ENCODE measurements around the gene KIF26B. TPM values are rescaled to one million over a fixed set of nuclear protein-coding genes. Genes with fewer than 3 reads are reported as not detected.

The KIF26B gene
- total RNA-seq, 1 experiment from 2014 or later, result 1.2 TPM

DNA sequence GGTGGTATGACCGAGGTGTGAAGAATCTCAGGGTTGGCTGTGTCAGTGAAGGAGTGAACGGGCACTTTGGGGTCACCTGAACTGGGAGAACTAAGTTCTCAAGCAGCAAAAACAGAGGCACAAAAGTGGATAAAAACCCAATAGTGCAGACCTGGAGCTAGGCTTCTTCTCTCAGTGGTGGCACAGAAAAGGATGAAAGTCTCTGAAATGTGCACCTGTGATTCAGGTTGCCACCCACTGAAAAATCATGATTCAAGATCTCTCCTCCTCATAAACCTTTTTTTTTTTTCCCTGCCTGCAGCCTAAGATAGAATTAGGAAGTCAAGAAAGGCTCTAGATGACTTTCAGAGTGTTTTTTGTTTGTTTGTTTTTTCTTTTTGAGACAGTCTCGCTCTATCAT, 304.8 kb downstream of the KIF26B start (continued):
- TF ChIP-seq, protein P1, sequence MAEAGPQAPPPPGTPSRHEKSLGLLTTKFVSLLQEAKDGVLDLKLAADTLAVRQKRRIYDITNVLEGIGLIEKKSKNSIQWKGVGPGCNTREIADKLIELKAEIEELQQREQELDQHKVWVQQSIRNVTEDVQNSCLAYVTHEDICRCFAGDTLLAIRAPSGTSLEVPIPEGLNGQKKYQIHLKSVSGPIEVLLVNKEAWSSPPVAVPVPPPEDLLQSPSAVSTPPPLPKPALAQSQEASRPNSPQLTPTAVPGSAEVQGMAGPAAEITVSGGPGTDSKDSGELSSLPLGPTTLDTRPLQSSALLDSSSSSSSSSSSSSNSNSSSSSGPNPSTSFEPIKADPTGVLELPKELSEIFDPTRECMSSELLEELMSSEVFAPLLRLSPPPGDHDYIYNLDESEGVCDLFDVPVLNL (CRISPR knock-in tag; IDR thresholded peaks at IDR 0.05; ENCODE audit: borderline replicate concordance, low read depth), result no peak
- TF ChIP-seq, protein P2, sequence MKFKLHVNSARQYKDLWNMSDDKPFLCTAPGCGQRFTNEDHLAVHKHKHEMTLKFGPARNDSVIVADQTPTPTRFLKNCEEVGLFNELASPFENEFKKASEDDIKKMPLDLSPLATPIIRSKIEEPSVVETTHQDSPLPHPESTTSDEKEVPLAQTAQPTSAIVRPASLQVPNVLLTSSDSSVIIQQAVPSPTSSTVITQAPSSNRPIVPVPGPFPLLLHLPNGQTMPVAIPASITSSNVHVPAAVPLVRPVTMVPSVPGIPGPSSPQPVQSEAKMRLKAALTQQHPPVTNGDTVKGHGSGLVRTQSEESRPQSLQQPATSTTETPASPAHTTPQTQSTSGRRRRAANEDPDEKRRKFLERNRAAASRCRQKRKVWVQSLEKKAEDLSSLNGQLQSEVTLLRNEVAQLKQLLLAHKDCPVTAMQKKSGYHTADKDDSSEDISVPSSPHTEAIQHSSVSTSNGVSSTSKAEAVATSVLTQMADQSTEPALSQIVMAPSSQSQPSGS (CRISPR knock-in tag; IDR thresholded peaks at IDR 0.05; ENCODE audit: borderline replicate concordance, low read depth), result no peak
- TF ChIP-seq, protein P3, sequence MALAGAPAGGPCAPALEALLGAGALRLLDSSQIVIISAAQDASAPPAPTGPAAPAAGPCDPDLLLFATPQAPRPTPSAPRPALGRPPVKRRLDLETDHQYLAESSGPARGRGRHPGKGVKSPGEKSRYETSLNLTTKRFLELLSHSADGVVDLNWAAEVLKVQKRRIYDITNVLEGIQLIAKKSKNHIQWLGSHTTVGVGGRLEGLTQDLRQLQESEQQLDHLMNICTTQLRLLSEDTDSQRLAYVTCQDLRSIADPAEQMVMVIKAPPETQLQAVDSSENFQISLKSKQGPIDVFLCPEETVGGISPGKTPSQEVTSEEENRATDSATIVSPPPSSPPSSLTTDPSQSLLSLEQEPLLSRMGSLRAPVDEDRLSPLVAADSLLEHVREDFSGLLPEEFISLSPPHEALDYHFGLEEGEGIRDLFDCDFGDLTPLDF (CRISPR knock-in tag; IDR thresholded peaks at IDR 0.05), result no peak
- TF ChIP-seq MXD4 (CRISPR knock-in tag; IDR thresholded peaks at IDR 0.05; ENCODE audit: borderline replicate concordance) (no peak), JAZF1 (CRISPR knock-in tag; IDR thresholded peaks at IDR 0.05) (no peak)
- TF ChIP-seq, protein P4, sequence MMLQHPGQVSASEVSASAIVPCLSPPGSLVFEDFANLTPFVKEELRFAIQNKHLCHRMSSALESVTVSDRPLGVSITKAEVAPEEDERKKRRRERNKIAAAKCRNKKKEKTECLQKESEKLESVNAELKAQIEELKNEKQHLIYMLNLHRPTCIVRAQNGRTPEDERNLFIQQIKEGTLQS (CRISPR knock-in tag; conservative IDR thresholded peaks at IDR 0.05), result no peak
- TF ChIP-seq, protein P5, sequence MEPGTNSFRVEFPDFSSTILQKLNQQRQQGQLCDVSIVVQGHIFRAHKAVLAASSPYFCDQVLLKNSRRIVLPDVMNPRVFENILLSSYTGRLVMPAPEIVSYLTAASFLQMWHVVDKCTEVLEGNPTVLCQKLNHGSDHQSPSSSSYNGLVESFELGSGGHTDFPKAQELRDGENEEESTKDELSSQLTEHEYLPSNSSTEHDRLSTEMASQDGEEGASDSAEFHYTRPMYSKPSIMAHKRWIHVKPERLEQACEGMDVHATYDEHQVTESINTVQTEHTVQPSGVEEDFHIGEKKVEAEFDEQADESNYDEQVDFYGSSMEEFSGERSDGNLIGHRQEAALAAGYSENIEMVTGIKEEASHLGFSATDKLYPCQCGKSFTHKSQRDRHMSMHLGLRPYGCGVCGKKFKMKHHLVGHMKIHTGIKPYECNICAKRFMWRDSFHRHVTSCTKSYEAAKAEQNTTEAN (CRISPR knock-in tag; IDR thresholded peaks at IDR 0.05), result no peak

DNA sequence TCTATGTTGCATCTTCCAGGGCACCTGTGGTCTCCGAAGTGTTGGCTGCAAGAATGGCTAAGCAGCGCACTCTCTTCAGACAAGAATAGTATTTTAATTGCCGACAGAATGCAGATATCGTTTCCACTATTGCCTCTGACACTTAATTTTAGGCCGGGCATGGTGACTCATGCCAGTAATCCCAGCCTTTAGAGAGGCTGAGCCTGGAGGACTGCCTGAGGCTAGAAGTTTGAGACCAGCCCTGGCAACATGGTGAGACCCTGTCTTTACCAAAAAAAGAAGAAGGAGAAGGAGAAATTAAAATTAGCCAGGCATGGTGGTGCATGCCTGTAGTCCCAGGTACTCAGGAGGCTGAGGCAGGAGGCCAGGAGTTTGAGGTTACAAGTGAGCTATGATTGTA, 306.9 kb downstream of the KIF26B start:
- Mint-ChIP-seq H3K36me3 (no peaks in the 10 kb centered on the region), H3K27me3 (ENCODE audit: low read depth) (peaks cover 3% of the 10 kb centered on the region; the same call in 1 of the 2 replicates), H3K4me1 (peaks cover 5% of the 10 kb centered on the region), H3K27ac (no peak overlapping the region), H3K9me3 (no peaks in the 10 kb centered on the region), H3K4me3 (no peak overlapping the region)
- ChIA-PET CTCF (interaction anchor here (1.1 kb wide), 1 partner anchor 309 kb away, joined by 4 read pairs; no protein-coding TSS in a partner anchor), POLR2A (no interaction called here)
- ATAC-seq, result no peak
- DNase-seq (ENCODE audit: low spot score), result no peak
- TF ChIP-seq, protein P6, sequence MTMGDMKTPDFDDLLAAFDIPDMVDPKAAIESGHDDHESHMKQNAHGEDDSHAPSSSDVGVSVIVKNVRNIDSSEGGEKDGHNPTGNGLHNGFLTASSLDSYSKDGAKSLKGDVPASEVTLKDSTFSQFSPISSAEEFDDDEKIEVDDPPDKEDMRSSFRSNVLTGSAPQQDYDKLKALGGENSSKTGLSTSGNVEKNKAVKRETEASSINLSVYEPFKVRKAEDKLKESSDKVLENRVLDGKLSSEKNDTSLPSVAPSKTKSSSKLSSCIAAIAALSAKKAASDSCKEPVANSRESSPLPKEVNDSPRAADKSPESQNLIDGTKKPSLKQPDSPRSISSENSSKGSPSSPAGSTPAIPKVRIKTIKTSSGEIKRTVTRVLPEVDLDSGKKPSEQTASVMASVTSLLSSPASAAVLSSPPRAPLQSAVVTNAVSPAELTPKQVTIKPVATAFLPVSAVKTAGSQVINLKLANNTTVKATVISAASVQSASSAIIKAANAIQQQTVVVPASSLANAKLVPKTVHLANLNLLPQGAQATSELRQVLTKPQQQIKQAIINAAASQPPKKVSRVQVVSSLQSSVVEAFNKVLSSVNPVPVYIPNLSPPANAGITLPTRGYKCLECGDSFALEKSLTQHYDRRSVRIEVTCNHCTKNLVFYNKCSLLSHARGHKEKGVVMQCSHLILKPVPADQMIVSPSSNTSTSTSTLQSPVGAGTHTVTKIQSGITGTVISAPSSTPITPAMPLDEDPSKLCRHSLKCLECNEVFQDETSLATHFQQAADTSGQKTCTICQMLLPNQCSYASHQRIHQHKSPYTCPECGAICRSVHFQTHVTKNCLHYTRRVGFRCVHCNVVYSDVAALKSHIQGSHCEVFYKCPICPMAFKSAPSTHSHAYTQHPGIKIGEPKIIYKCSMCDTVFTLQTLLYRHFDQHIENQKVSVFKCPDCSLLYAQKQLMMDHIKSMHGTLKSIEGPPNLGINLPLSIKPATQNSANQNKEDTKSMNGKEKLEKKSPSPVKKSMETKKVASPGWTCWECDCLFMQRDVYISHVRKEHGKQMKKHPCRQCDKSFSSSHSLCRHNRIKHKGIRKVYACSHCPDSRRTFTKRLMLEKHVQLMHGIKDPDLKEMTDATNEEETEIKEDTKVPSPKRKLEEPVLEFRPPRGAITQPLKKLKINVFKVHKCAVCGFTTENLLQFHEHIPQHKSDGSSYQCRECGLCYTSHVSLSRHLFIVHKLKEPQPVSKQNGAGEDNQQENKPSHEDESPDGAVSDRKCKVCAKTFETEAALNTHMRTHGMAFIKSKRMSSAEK (CRISPR knock-in tag; IDR thresholded peaks at IDR 0.05; ENCODE audit: borderline replicate concordance), result no peak
- TF ChIP-seq, protein P7, sequence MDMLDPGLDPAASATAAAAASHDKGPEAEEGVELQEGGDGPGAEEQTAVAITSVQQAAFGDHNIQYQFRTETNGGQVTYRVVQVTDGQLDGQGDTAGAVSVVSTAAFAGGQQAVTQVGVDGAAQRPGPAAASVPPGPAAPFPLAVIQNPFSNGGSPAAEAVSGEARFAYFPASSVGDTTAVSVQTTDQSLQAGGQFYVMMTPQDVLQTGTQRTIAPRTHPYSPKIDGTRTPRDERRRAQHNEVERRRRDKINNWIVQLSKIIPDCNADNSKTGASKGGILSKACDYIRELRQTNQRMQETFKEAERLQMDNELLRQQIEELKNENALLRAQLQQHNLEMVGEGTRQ (CRISPR knock-in tag; IDR thresholded peaks at IDR 0.05), result no peak
- TF ChIP-seq SMAD4 (CRISPR knock-in tag; IDR thresholded peaks at IDR 0.05) (no peak), NR3C1 (CRISPR knock-in tag; conservative IDR thresholded peaks at IDR 0.05; ENCODE audit: low read depth) (no peak), OVOL2 (CRISPR knock-in tag; IDR thresholded peaks at IDR 0.05; ENCODE audit: borderline replicate concordance) (no peak), ESRRA (CRISPR knock-in tag; IDR thresholded peaks at IDR 0.05; ENCODE audit: borderline replicate concordance) (no peak), ELF4 (CRISPR knock-in tag; IDR thresholded peaks at IDR 0.05; ENCODE audit: low read depth) (no peak), CBFB (CRISPR knock-in tag; IDR thresholded peaks at IDR 0.05; ENCODE audit: low read depth) (no peak), MYBL2 (CRISPR knock-in tag; IDR thresholded peaks at IDR 0.05) (no peak), TCF7 (CRISPR knock-in tag; IDR thresholded peaks at IDR 0.05; ENCODE audit: low read depth) (no peak), HMGA2 (CRISPR knock-in tag; IDR thresholded peaks at IDR 0.05) (no peak), IRF2 (CRISPR knock-in tag; IDR thresholded peaks at IDR 0.05; ENCODE audit: borderline replicate concordance, low read depth) (no peak)
- TF ChIP-seq, protein P8, sequence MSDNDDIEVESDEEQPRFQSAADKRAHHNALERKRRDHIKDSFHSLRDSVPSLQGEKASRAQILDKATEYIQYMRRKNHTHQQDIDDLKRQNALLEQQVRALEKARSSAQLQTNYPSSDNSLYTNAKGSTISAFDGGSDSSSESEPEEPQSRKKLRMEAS (CRISPR knock-in tag; IDR thresholded peaks at IDR 0.05), result no peak
- TF ChIP-seq, protein P9, sequence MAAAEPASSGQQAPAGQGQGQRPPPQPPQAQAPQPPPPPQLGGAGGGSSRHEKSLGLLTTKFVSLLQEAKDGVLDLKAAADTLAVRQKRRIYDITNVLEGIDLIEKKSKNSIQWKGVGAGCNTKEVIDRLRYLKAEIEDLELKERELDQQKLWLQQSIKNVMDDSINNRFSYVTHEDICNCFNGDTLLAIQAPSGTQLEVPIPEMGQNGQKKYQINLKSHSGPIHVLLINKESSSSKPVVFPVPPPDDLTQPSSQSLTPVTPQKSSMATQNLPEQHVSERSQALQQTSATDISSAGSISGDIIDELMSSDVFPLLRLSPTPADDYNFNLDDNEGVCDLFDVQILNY (CRISPR knock-in tag; IDR thresholded peaks at IDR 0.05), result no peak
- TF ChIP-seq, protein P10, sequence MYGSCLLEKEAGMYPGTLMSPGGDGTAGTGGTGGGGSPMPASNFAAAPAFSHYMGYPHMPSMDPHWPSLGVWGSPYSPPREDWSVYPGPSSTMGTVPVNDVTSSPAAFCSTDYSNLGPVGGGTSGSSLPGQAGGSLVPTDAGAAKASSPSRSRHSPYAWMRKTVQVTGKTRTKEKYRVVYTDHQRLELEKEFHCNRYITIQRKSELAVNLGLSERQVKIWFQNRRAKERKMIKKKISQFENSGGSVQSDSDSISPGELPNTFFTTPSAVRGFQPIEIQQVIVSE (CRISPR knock-in tag; IDR thresholded peaks at IDR 0.05; ENCODE audit: borderline replicate concordance), result no peak
